Measurements from ENCODE around the gene CPLX4. TPM values are rescaled to one million over a fixed set of nuclear protein-coding genes. Genes with fewer than 3 reads are reported as not detected.

CPLX4 gene
- polyA plus RNA-seq, 1 of the 3 experiments (the other 2 are of a cell fraction) = not detected

DNA sequence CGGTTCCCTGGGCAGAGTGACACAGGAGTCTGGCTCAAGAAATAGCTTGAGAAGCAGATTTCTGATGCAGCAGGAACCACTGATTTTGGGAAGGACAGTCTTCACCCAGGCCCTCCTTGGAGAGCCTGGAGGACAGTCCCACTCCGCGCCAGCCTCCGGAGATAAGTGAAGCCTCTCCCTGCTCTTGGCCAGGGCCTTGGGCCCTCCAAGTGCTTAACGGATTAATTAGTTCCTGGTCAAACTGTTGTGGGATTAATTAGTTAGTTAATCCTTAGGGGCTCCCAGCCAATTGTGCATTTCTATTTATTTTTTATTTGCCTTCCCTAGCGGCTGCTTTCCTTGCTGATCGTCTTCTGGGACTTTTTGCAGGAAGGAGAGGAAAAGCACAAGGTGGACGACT lies 19.6 kb downstream of the CPLX4 start:
- POLR2A ChIA-PET = no interaction called here
- Histone ChIP-seq H3K27ac (ENCODE audit: low read depth in 2 of 2, low read length in 1 of 2) (no peak overlapping the region), H3K4me3 (ENCODE audit: low read depth in 2 of 2, low read length in 1 of 2) (no peak overlapping the region), H3K27me3 (ENCODE audit: insufficient read depth) (peaks cover 28% of the 10 kb centered on the region; the same call in 1 of the 2 replicates), H3K4me2 (no peak overlapping the region), H3K79me2 (ENCODE audit: insufficient read depth) (no peaks in the 10 kb centered on the region), H3F3A (replicated peaks; ENCODE audit: insufficient read depth) (no peaks in the 10 kb centered on the region), H3K9ac (no peak overlapping the region), H3K4me1 (ENCODE audit: control insufficient read depth in 1 of 2, insufficient read depth in 2 of 2, low read depth in 1 of 2, low read length in 1 of 2) (peaks cover 0 to 4% of the 10 kb centered on the region in 2 experiments; a peak in 1 of 4 replicates), H3K36me3 (replicated peaks in 1 of 2; ENCODE audit: control insufficient read depth in 1 of 2, insufficient read depth in 2 of 2, low read length in 1 of 2) (no peaks in the 10 kb centered on the region), H3K9me3 (no peaks in the 10 kb centered on the region), H2AFZ (ENCODE audit: low read depth) (no peak overlapping the region), H3K9me2 (no peaks in the 10 kb centered on the region), H4K20me1 (ENCODE audit: insufficient read depth) (no peaks in the 10 kb centered on the region)
- 71% methylated on average over 7 of the region's 8 CpGs for WGBS (ENCODE audit: low lambda C conversion rate)
- no peak for TF ChIP-seq FOXM1 (IDR thresholded peaks at IDR 0.05; ENCODE audit: low read depth)
- no peak for TF ChIP-seq TAF1 (IDR thresholded peaks at IDR 0.05; ENCODE audit: borderline replicate concordance, low read depth, low read length)
- no peak for TF ChIP-seq RFX5 (IDR thresholded peaks at IDR 0.05; ENCODE audit: low read length)
- no peak for TF ChIP-seq RXRA (IDR thresholded peaks at IDR 0.05; ENCODE audit: borderline replicate concordance, low read depth)
- TF ChIP-seq MXI1 (IDR thresholded peaks at IDR 0.05; ENCODE audit: low read depth, low read length) = no peak
- TF ChIP-seq RCOR1 (IDR thresholded peaks at IDR 0.05; ENCODE audit: low read length) = no peak
- no peak for TF ChIP-seq SIN3A (IDR thresholded peaks at IDR 0.05; ENCODE audit: borderline replicate concordance, low read depth, low read length)
- TF ChIP-seq CHD2 (IDR thresholded peaks at IDR 0.05; ENCODE audit: low read length, partially characterized antibody) = no peak
- no peak for TF ChIP-seq RAD21 (IDR thresholded peaks at IDR 0.05; ENCODE audit: low read length)
- TF ChIP-seq NRF1 (IDR thresholded peaks at IDR 0.05; ENCODE audit: low read depth, low read length) = no peak
- TF ChIP-seq, protein P1, sequence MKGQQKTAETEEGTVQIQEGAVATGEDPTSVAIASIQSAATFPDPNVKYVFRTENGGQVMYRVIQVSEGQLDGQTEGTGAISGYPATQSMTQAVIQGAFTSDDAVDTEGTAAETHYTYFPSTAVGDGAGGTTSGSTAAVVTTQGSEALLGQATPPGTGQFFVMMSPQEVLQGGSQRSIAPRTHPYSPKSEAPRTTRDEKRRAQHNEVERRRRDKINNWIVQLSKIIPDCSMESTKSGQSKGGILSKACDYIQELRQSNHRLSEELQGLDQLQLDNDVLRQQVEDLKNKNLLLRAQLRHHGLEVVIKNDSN (IDR thresholded peaks at IDR 0.05; ENCODE audit: borderline replicate concordance, low read depth) = no peak
- TF ChIP-seq, protein P2, sequence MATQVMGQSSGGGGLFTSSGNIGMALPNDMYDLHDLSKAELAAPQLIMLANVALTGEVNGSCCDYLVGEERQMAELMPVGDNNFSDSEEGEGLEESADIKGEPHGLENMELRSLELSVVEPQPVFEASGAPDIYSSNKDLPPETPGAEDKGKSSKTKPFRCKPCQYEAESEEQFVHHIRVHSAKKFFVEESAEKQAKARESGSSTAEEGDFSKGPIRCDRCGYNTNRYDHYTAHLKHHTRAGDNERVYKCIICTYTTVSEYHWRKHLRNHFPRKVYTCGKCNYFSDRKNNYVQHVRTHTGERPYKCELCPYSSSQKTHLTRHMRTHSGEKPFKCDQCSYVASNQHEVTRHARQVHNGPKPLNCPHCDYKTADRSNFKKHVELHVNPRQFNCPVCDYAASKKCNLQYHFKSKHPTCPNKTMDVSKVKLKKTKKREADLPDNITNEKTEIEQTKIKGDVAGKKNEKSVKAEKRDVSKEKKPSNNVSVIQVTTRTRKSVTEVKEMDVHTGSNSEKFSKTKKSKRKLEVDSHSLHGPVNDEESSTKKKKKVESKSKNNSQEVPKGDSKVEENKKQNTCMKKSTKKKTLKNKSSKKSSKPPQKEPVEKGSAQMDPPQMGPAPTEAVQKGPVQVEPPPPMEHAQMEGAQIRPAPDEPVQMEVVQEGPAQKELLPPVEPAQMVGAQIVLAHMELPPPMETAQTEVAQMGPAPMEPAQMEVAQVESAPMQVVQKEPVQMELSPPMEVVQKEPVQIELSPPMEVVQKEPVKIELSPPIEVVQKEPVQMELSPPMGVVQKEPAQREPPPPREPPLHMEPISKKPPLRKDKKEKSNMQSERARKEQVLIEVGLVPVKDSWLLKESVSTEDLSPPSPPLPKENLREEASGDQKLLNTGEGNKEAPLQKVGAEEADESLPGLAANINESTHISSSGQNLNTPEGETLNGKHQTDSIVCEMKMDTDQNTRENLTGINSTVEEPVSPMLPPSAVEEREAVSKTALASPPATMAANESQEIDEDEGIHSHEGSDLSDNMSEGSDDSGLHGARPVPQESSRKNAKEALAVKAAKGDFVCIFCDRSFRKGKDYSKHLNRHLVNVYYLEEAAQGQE (IDR thresholded peaks at IDR 0.05; ENCODE audit: low read depth, low read length) = no peak
- no peak for TF ChIP-seq ELF1 (IDR thresholded peaks at IDR 0.05)
- no peak for TF ChIP-seq JUND (IDR thresholded peaks at IDR 0.05)
- TF ChIP-seq YY1 (IDR thresholded peaks at IDR 0.05; ENCODE audit: low read depth) = no peak
- TF ChIP-seq GABPA (IDR thresholded peaks at IDR 0.05; ENCODE audit: low read depth) = no peak
- no peak for DNase-seq
- CTCF ChIA-PET = interaction anchor here (1.8 to 2.6 kb wide), 3 partner anchors 9 to 104 kb away, joined by 6 to 11 read pairs (median 7); no protein-coding TSS in a partner anchor

All from SK-N-SH (cell line).